Inflammatory macrophage (primary cell): ENCODE results near the gene RGS14.
A peak's percentile ranks its signal among the peaks of the same experiment; 100 is the strongest.
"Not testable (repeated sequence)": the region's sequence is repeated elsewhere in the genome, so short reads cannot be mapped to it uniquely, and the experiment has no call there.

Experiments used
- DNase-seq, 2 donors: peaks; one replicate each; pipeline ENCODE4 v3.0.0-alpha.2; 2020 to 2022

The RGS14 gene

GRCh38 chr5:177327539-177328522 is 29.9 kb upstream of the RGS14 start:
- peak; percentile 35 to 42 for DNase-seq

- no peak for DNase-seq
These were observed 29.0 kb upstream of the RGS14 start for GRCh38 chr5:177328545-177329231.

GRCh38 chr5:177329883-177330282 is 27.8 kb upstream of the RGS14 start:
- DNase-seq = no peak

- no peak for DNase-seq
These were observed 26.5 kb upstream of the RGS14 start for GRCh38 chr5:177330991-177331842.

- no peak for DNase-seq
These were observed 25.5 kb upstream of the RGS14 start for GRCh38 chr5:177332031-177332895.

- no peak for DNase-seq
These were observed 24.8 kb upstream of the RGS14 start for GRCh38 chr5:177332896-177333260.

- no peak for DNase-seq
These were observed 24.1 kb upstream of the RGS14 start for GRCh38 chr5:177333420-177334154.

- no peak for DNase-seq
These were observed 23.6 kb upstream of the RGS14 start for GRCh38 chr5:177334155-177334551.

- DNase-seq = no peak
These were observed 22.7 kb upstream of the RGS14 start for GRCh38 chr5:177334781-177335700.

- no peak for DNase-seq
These were observed 22.0 kb upstream of the RGS14 start for GRCh38 chr5:177335701-177336065.

GRCh38 chr5:177336112-177336511 is 21.6 kb upstream of the RGS14 start:
- DNase-seq = peak; percentile 45 to 49

- no peak for DNase-seq
These were observed 20.9 kb upstream of the RGS14 start for GRCh38 chr5:177336603-177337494.

GRCh38 chr5:177338251-177339106 is 19.2 kb upstream of the RGS14 start:
- DNase-seq = no peak

GRCh38 chr5:177339107-177339638 is 18.6 kb upstream of the RGS14 start:
- peak; percentile 28 to 62 for DNase-seq

- not testable (repeated sequence) for DNase-seq
These were observed 14.7 kb upstream of the RGS14 start for GRCh38 chr5:177343000-177343399.

- no peak for DNase-seq
These were observed 13.9 kb upstream of the RGS14 start for GRCh38 chr5:177343777-177344176.

GRCh38 chr5:177344891-177345290 is 12.8 kb upstream of the RGS14 start:
- DNase-seq = no peak

- no peak for DNase-seq
These were observed 10.9 kb upstream of the RGS14 start for GRCh38 chr5:177346820-177347219.
